ENCODE results near the gene MTUS2.

MTUS2 gene

GRCh38 chr13:28953714-28954418 is 133.7 kb downstream of the MTUS2 start:
- Histone ChIP-seq H3K4me3 (ENCODE audit: low read length, poor library complexity, severe bottlenecking) (no peak overlapping the region), H3K27me3 (ENCODE audit: insufficient read depth, low read length, poor library complexity, severe bottlenecking) (no peaks in the 10 kb centered on the region), H3F3A (ENCODE audit: low read depth) (no peaks in the 10 kb centered on the region), H3K9ac (ENCODE audit: low read depth, low read length, poor library complexity, severe bottlenecking) (no peak overlapping the region), H3K9me3 (ENCODE audit: insufficient read depth, low read depth, low read length) (no peaks in the 10 kb centered on the region), H3K9me2 (replicated peaks; ENCODE audit: low read depth, low read length) (no peaks in the 10 kb centered on the region), H3K4me1 (ENCODE audit: insufficient read depth, low read length, poor library complexity, severe bottlenecking) (no peaks in the 10 kb centered on the region), H3K79me2 (ENCODE audit: insufficient read depth, low read length) (no peaks in the 10 kb centered on the region), H2AFZ (ENCODE audit: low read length) (no peak overlapping the region), H4K20me1 (ENCODE audit: insufficient read depth, low read length, poor library complexity, severe bottlenecking) (no peaks in the 10 kb centered on the region), H3K36me3 (ENCODE audit: insufficient read depth, low read length) (no peaks in the 10 kb centered on the region), H3K4me2 (ENCODE audit: low read depth, low read length, poor library complexity, severe bottlenecking) (no peak overlapping the region)
- TF ChIP-seq EZH2phosphoT487 (IDR thresholded peaks at IDR 0.05; ENCODE audit: borderline replicate concordance) (no peak), CTCF (conservative IDR thresholded peaks at IDR 0.05; ENCODE audit: low read length) (peak; percentile 40)

- H2AFZ ChIP-seq (ENCODE audit: low read length) = no peak overlapping the region
- H3F3A ChIP-seq (ENCODE audit: low read depth) = no peaks in the 10 kb centered on the region
- H3K36me3 ChIP-seq (ENCODE audit: insufficient read depth, low read length) = no peaks in the 10 kb centered on the region
- TF ChIP-seq EZH2phosphoT487 (IDR thresholded peaks at IDR 0.05; ENCODE audit: borderline replicate concordance) = no peak
- no peak for TF ChIP-seq CTCF (conservative IDR thresholded peaks at IDR 0.05; ENCODE audit: low read length)
- H3K4me1 ChIP-seq (ENCODE audit: insufficient read depth, low read length, poor library complexity, severe bottlenecking) = no peaks in the 10 kb centered on the region
- H3K79me2 ChIP-seq (ENCODE audit: insufficient read depth, low read length) = no peaks in the 10 kb centered on the region
- no peaks in the 10 kb centered on the region for H3K9me2 ChIP-seq (replicated peaks; ENCODE audit: low read depth, low read length)
- no peaks in the 10 kb centered on the region for H3K27me3 ChIP-seq (ENCODE audit: insufficient read depth, low read length, poor library complexity, severe bottlenecking)
- H3K9ac ChIP-seq (ENCODE audit: low read depth, low read length, poor library complexity, severe bottlenecking) = no peak overlapping the region
- no peak overlapping the region for H3K4me3 ChIP-seq (ENCODE audit: low read length, poor library complexity, severe bottlenecking)
- H4K20me1 ChIP-seq (ENCODE audit: insufficient read depth, low read length, poor library complexity, severe bottlenecking) = no peaks in the 10 kb centered on the region
- no peak overlapping the region for H3K4me2 ChIP-seq (ENCODE audit: low read depth, low read length, poor library complexity, severe bottlenecking)
- H3K9me3 ChIP-seq (ENCODE audit: insufficient read depth, low read depth, low read length) = no peaks in the 10 kb centered on the region
Measured at GRCh38 chr13:28954419-28954725, 134.2 kb downstream of the MTUS2 start.

DNA sequence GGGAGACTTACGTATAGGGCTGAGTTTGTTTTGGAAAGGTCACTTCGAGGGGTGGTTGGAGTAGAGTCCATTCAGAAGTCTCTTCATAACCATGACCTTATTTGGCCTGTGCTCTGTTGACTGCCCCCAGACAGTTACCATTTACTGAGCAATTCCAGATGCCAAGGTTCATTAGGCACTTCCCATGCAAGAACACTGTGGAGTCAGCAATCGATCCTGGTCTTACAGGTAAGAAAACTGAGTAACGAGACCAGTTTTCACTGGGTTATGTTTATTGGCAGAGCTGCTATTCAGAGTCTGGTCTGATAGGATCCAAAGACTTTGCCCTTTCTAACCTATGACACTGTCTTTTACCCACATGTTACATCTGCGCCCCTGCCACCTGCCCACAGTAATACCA is 134.7 kb downstream of the MTUS2 start:
- no peaks in the 10 kb centered on the region for H3K9me3 ChIP-seq (ENCODE audit: insufficient read depth, low read depth, low read length)
- no peak overlapping the region for H3K4me2 ChIP-seq (ENCODE audit: low read depth, low read length, poor library complexity, severe bottlenecking)
- no peak overlapping the region for H3K9ac ChIP-seq (ENCODE audit: low read depth, low read length, poor library complexity, severe bottlenecking)
- H3F3A ChIP-seq (ENCODE audit: low read depth) = no peaks in the 10 kb centered on the region
- no peak overlapping the region for H2AFZ ChIP-seq (ENCODE audit: low read length)
- H3K27me3 ChIP-seq (ENCODE audit: insufficient read depth, low read length, poor library complexity, severe bottlenecking) = no peaks in the 10 kb centered on the region
- no peaks in the 10 kb centered on the region for H3K79me2 ChIP-seq (ENCODE audit: insufficient read depth, low read length)
- H3K4me3 ChIP-seq (ENCODE audit: low read length, poor library complexity, severe bottlenecking) = no peak overlapping the region
- TF ChIP-seq EZH2phosphoT487 (IDR thresholded peaks at IDR 0.05; ENCODE audit: borderline replicate concordance) (no peak), CTCF (conservative IDR thresholded peaks at IDR 0.05; ENCODE audit: low read length) (no peak)
- H3K36me3 ChIP-seq (ENCODE audit: insufficient read depth, low read length) = no peaks in the 10 kb centered on the region
- H3K9me2 ChIP-seq (replicated peaks; ENCODE audit: low read depth, low read length) = no peaks in the 10 kb centered on the region
- no peaks in the 10 kb centered on the region for H3K4me1 ChIP-seq (ENCODE audit: insufficient read depth, low read length, poor library complexity, severe bottlenecking)
- H4K20me1 ChIP-seq (ENCODE audit: insufficient read depth, low read length, poor library complexity, severe bottlenecking) = no peaks in the 10 kb centered on the region
